Vagina (tissue), 2 donors: ENCODE data around the gene ADGRA1. TPM values are rescaled to one million over a fixed set of nuclear protein-coding genes. Genes with fewer than 3 reads are reported as not detected.

Experiments used
- DNase-seq, 2 donors: peaks; one replicate each; pipeline ENCODE4 v3.0.0-alpha.2; 2017; ENCODE audit errors: extremely low spot score in 2 of 2
- H3K27ac ChIP-seq: fragments of 200-600 bp; sonication (generic); one replicate; pipeline ENCODE4 v1.5.1; 2019
- H3K27me3 ChIP-seq: fragments of 200-600 bp; sonication (generic); one replicate; pipeline ENCODE4 v1.5.1; 2019
- H3K36me3 ChIP-seq, 2 donors: fragments of 200-600 bp; sonication (generic); one replicate each; pipeline ENCODE4 v1.5.1; 2017 to 2019
- H3K4me1 ChIP-seq: fragments of 200-600 bp; sonication (generic); one replicate; pipeline ENCODE4 v1.5.1; 2019
- H3K4me3 ChIP-seq, 2 donors: fragments of 200-600 bp; sonication (generic); 1 replicate in 1 of 2; 2 replicates in 1 of 2; pipeline ENCODE4 v1.5.1; 2016 to 2019
- H3K9me3 ChIP-seq: fragments of 200-600 bp; sonication (generic); one replicate; pipeline ENCODE4 v1.5.1; 2019
- POLR2A ChIP-seq, 2 donors: fragments of 450-650 bp; IDR thresholded peaks; one replicate each; pipeline ENCODE4 v1.6.1; 2017; ENCODE audit warnings: antibody characterized with exemption in 2 of 2, mild to moderate bottlenecking in 2 of 2, moderate library complexity in 2 of 2
- POLR2AphosphoS5 ChIP-seq, 2 donors: sonication (generic); formaldehyde crosslinking; IDR thresholded peaks; one replicate each; pipeline ENCODE4 v1.9.0; 2017; ENCODE audit warnings: antibody characterized with exemption in 2 of 2, mild to moderate bottlenecking in 2 of 2, low read depth in 1 of 2; ENCODE audit not compliant: insufficient read depth in 1 of 2
- intact Hi-C: fragments of 100-400 bp; cut with DNase I; formaldehyde crosslinking; loops from one replicate; pipeline ENCODE4 v1.15.1; 2023
- total RNA-seq: library from RNA; depleted of rRNA; stranded (reverse); fragments of >200 nt; gene quantifications from one replicate; pipeline ENCODE4 v1.2.3, GENCODE V29; 2016
- TF ChIP-seq, protein P1 (sequence below), 3 experiments: fragments of 450-650 bp in 2 of 3; fragments of 200-600 bp in 1 of 3; sonication (generic) in 1 of 3; IDR thresholded peaks; one replicate each; pipeline ENCODE4 v1.5.1; 2017 to 2019; ENCODE audit warnings: antibody characterized with exemption in 3 of 3, mild to moderate bottlenecking in 2 of 3, moderate library complexity in 2 of 3

Gene ADGRA1
- total RNA-seq, 1 donor from 2014 or later: 0.49 TPM

- H3K36me3 ChIP-seq: no peaks in the 10 kb centered on the region
- H3K27me3 ChIP-seq: no peaks in the 10 kb centered on the region
- intact Hi-C loops: no loop called here
- peaks cover 6% of the 10 kb centered on the region for H3K9me3 ChIP-seq
- H3K27ac ChIP-seq: no peak overlapping the region
- H3K4me1 ChIP-seq: no peaks in the 10 kb centered on the region
- TF ChIP-seq POLR2AphosphoS5 (IDR thresholded peaks at IDR 0.05; ENCODE audit: insufficient read depth in 1 of 2, low read depth in 1 of 2) (no peak), POLR2A (IDR thresholded peaks at IDR 0.05) (no peak)
- TF ChIP-seq, protein P1, sequence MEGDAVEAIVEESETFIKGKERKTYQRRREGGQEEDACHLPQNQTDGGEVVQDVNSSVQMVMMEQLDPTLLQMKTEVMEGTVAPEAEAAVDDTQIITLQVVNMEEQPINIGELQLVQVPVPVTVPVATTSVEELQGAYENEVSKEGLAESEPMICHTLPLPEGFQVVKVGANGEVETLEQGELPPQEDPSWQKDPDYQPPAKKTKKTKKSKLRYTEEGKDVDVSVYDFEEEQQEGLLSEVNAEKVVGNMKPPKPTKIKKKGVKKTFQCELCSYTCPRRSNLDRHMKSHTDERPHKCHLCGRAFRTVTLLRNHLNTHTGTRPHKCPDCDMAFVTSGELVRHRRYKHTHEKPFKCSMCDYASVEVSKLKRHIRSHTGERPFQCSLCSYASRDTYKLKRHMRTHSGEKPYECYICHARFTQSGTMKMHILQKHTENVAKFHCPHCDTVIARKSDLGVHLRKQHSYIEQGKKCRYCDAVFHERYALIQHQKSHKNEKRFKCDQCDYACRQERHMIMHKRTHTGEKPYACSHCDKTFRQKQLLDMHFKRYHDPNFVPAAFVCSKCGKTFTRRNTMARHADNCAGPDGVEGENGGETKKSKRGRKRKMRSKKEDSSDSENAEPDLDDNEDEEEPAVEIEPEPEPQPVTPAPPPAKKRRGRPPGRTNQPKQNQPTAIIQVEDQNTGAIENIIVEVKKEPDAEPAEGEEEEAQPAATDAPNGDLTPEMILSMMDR (IDR thresholded peaks at IDR 0.05): no peak
- no peak overlapping the region for H3K4me3 ChIP-seq
- DNase-seq: no peak
Measured at GRCh38 chr10:133104963-133105640, 17.4 kb downstream of the ADGRA1 start.

- H3K4me1 ChIP-seq: no peaks in the 10 kb centered on the region
- TF ChIP-seq, protein P1 (IDR thresholded peaks at IDR 0.05): no peak
- no peak for TF ChIP-seq POLR2A (IDR thresholded peaks at IDR 0.05)
- TF ChIP-seq POLR2AphosphoS5 (IDR thresholded peaks at IDR 0.05; ENCODE audit: insufficient read depth in 1 of 2, low read depth in 1 of 2): no peak
- H3K27ac ChIP-seq: no peak overlapping the region
- no peak overlapping the region for H3K4me3 ChIP-seq
- H3K9me3 ChIP-seq: peaks cover 6% of the 10 kb centered on the region
- intact Hi-C loops: no loop called here
- no peaks in the 10 kb centered on the region for H3K36me3 ChIP-seq
- no peaks in the 10 kb centered on the region for H3K27me3 ChIP-seq
- no peak for DNase-seq
Measured at GRCh38 chr10:133105686-133106390, 18.1 kb downstream of the ADGRA1 start.

DNA sequence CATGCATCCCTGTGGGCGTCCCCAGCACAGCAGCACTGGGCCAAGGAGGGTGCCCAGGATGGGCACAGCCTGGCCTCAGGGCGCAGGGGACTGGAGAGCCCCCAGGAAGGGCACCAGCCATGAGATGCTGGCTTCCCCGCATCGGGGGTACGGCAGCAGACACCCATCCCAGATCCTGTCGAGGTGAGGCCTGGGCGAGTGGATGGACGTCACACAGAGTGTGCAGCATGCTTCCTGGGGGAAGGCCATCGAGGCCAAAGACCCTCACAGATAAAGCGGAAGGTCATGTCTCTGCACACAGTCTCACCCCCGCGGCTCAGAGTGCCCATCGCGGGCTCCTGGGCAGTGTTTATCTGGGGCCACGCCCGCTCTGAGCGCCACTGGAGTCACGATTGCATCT, 18.8 kb downstream of the ADGRA1 start:
- Histone ChIP-seq H3K4me3 (no peak overlapping the region), H3K27ac (no peak overlapping the region), H3K36me3 (no peaks in the 10 kb centered on the region), H3K9me3 (peaks cover 6% of the 10 kb centered on the region), H3K4me1 (no peaks in the 10 kb centered on the region), H3K27me3 (no peaks in the 10 kb centered on the region)
- no peak for DNase-seq
- TF ChIP-seq, protein P1 (IDR thresholded peaks at IDR 0.05): no peak
- TF ChIP-seq POLR2AphosphoS5 (IDR thresholded peaks at IDR 0.05; ENCODE audit: insufficient read depth in 1 of 2, low read depth in 1 of 2) (no peak), POLR2A (IDR thresholded peaks at IDR 0.05) (no peak)
- intact Hi-C loops: no loop called here

DNA sequence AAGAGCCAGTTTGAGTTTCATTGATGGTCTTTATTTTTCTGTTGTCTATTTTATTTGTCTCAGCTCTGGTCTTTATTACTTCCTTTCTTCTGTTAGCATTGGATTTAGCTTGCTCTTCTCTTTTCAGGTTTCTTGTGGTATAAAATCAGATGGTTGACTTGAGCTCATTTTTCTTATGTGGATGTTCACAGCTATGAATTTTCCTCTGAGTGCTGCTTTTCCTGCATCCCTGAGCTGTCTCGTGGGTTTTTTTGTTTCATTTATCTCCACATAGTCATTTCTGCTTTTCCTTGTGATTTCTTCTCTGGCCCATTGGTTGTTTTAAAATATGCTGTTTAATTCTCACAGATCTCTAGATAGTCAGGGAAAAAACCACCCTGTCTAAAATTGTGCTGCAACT, 19.7 kb downstream of the ADGRA1 start:
- intact Hi-C loops: no loop called here
- no peak for DNase-seq
- peaks cover 6% of the 10 kb centered on the region for H3K9me3 ChIP-seq
- no peaks in the 10 kb centered on the region for H3K4me1 ChIP-seq
- no peak overlapping the region for H3K27ac ChIP-seq
- H3K27me3 ChIP-seq: no peaks in the 10 kb centered on the region
- TF ChIP-seq POLR2AphosphoS5 (IDR thresholded peaks at IDR 0.05; ENCODE audit: insufficient read depth in 1 of 2, low read depth in 1 of 2): no peak
- TF ChIP-seq POLR2A (IDR thresholded peaks at IDR 0.05): no peak
- TF ChIP-seq, protein P1 (IDR thresholded peaks at IDR 0.05): no peak
- H3K36me3 ChIP-seq: no peaks in the 10 kb centered on the region
- no peak overlapping the region for H3K4me3 ChIP-seq

- Histone ChIP-seq H3K27ac (no peak overlapping the region), H3K36me3 (no peaks in the 10 kb centered on the region), H3K4me1 (no peaks in the 10 kb centered on the region), H3K27me3 (no peaks in the 10 kb centered on the region), H3K9me3 (peaks cover 6% of the 10 kb centered on the region), H3K4me3 (no peak overlapping the region)
- intact Hi-C loops: no loop called here
- TF ChIP-seq, protein P1 (IDR thresholded peaks at IDR 0.05): no peak
- TF ChIP-seq POLR2A (IDR thresholded peaks at IDR 0.05) (no peak), POLR2AphosphoS5 (IDR thresholded peaks at IDR 0.05; ENCODE audit: insufficient read depth in 1 of 2, low read depth in 1 of 2) (no peak)
- no peak for DNase-seq
Measured at GRCh38 chr10:133109711-133110110, 22.0 kb downstream of the ADGRA1 start.
